ENCODE data around the gene ZGPAT. TPM values are rescaled to one million over a fixed set of nuclear protein-coding genes. Genes with fewer than 3 reads are reported as not detected.

The ZGPAT gene
- total and polyA plus RNA-seq, 9 of the 15 experiments (the other 6 are each of a cell fraction or from before 2014, with no cell fraction given), result 0.14 to 26.6 (median 7.4) TPM

- TF ChIP-seq ZBTB40 (IDR thresholded peaks at IDR 0.05) (peak; percentile 91), ZBTB40 (CRISPR knock-in tag; IDR thresholded peaks at IDR 0.05) (no peak), ATF1 (CRISPR knock-in tag; IDR thresholded peaks at IDR 0.05) (no peak), ATF1 (tag; IDR thresholded peaks at IDR 0.05) (peak; percentile 68), NELFE (IDR thresholded peaks at IDR 0.05; ENCODE audit: insufficient read depth, insufficient read length) (no peak), MXI1 (IDR thresholded peaks at IDR 0.05; ENCODE audit: low read depth, low read length) (peak; percentile 31; the same call in 1 of the 2 replicates), FOSL1 (tag; conservative IDR thresholded peaks at IDR 0.05) (no peak; the same call in 1 of the 2 replicates), BACH1 (tag; IDR thresholded peaks at IDR 0.05) (no peak; the same call in 1 of the 2 replicates), SIN3B (IDR thresholded peaks at IDR 0.05; ENCODE audit: low read depth) (peak; percentile 87), GABPB1 (CRISPR knock-in tag; IDR thresholded peaks at IDR 0.05) (peak; percentile 91), SMARCA5 (IDR thresholded peaks at IDR 0.05) (no peak), MCM5 (IDR thresholded peaks at IDR 0.05; ENCODE audit: low read depth) (no peak), POLR3G (IDR thresholded peaks at IDR 0.05; ENCODE audit: extremely low read depth, insufficient read length, insufficient replicate concordance) (no peak), CHD2 (IDR thresholded peaks at IDR 0.05; ENCODE audit: low read depth, low read length) (no peak), FOXK1 (CRISPR knock-in tag; IDR thresholded peaks at IDR 0.05; ENCODE audit: borderline replicate concordance) (no peak), ZNF239 (CRISPR knock-in tag; IDR thresholded peaks at IDR 0.05) (no peak), PHTF2 (CRISPR knock-in tag; IDR thresholded peaks at IDR 0.05) (no peak), GTF2E2 (tag; IDR thresholded peaks at IDR 0.05) (peak; percentile 78; the same call in 1 of the 2 replicates), RNF2 (IDR thresholded peaks at IDR 0.05) (peak; percentile 29; the same call in 1 of the 2 replicates), SRSF9 (IDR thresholded peaks at IDR 0.05; ENCODE audit: borderline replicate concordance, low read depth, low read length) (no peak), SRSF7 (optimal IDR thresholded peaks at IDR 0.05; ENCODE audit: low read depth, low read length) (no peak), ZC3H8 (IDR thresholded peaks at IDR 0.05) (no peak)
Observed at GRCh38 chr20:63707558-63708300, at the start of gene ZGPAT, which contains the start of gene ARFRP1 (continued).
